HG02981 (cell line): ENCODE measurements around the gene AGPAT1.

Experiments used
- ATAC-seq: cut with Tn5 transposase; IDR thresholded peaks from one replicate; pipeline ENCODE4 v1.9.1; 2021; ENCODE audit warnings: mild to moderate bottlenecking, moderate library complexity; ENCODE audit not compliant: unreplicated experiment

The AGPAT1 gene

DNA sequence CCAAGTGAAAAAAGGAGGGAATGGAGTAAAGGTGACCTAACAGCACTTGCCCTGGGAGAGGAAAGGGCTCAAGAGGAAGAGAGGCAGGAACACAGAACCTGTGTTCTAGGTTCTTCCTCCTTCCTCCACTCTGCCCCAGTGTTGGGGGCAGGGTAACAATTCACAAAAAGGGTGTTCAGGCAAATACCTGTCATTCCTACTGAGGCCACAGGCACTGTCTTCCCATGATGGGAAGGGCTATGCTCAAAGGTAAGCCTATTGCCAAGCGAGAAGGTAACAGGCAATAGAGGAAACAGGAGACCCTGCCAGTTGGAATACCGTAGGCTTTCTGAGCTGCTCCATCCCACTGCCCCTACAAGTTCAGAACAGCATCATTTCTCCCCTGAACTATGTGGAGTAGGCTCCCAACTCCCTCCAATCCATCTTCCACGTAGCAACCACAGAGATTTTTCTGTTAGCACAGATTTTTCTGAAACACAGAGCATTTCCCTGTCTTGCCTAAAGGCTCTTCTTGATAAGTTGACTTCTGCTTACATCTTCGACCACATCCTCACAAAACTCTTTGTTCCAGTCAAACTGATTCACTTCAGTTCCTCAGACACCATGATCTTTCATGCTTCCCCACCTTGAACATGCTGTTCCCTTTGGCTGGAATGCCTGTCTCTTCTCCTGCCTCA, 2.7 kb downstream of the AGPAT1 start:
- ATAC-seq = no peak

DNA sequence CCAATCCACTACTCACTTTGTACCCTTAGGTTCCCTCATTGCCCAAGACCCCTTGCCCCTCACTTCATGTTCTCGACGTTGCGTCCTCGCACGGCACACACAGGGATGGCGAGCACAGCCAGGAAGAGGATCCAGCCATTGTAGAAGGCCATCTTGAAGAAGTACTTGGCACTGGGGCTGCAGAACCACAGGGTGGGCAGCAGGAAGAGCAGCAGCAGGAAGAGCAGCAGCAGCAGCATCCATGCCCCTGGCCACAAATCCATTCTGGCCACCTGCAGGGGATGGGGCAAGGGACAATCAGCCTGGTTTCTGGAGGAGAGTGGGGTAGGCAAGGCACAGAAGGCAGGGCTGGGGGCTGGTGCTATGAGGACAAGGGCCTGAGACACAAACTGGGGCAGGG, 4.7 kb downstream of the AGPAT1 start:
- ATAC-seq = no peak

DNA sequence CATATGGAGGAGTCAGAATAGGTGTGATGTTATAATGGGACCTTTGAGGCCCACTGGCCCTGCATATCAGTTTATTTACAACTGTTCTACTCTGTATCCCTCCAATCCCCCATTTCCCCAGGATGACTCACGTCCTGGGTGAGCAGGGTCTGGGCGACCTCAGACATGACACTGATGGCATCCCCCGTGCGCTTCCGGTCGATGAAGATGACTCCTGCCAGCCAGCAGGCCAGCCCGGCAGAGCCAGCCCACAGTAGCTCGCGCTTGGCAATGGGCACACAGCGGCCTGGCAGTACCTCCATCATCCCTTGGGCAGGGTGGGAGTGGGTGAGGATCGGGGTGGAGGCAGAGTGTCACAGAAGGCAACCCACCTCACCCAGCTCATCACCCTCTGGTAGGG, 5.6 kb downstream of the AGPAT1 start:
- ATAC-seq = no peak

DNA sequence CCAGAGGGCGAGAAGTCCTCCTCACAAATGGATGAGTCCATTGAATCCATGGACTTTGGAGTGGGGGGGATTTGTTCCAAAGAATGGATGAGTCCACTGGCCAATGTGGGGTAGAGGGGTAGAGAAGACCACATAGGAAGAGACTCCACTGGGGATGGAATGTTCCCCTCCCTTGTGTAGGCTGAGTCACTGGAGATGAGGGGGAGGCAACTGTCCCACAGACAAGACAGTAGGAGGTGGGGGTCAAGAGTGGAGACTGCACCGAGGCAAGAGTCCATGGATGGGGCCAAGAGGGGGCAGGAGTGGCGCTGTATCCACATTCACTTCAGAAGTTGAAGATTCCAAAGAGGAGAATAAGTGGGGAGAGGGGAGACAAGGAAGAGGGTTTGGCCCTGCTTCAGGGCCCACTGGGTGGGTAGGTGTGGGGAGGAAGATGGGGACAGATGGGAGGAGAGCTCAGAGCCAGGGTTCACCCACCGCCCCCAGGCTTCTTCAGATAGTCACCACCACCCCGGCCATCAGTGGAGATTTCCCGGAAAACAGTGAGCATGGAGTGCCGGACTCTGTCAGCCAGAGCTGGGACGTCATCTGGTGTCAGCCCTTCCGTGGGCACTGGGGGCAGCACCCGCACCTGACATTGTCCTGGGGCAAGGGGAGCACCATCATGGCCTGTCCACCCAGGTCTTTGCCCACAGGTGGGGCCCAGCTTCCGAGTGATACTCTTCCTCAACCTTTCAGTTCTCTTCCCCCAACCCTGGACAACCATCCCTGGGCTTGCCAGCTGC, 6.9 kb downstream of the AGPAT1 start:
- no peak for ATAC-seq

DNA sequence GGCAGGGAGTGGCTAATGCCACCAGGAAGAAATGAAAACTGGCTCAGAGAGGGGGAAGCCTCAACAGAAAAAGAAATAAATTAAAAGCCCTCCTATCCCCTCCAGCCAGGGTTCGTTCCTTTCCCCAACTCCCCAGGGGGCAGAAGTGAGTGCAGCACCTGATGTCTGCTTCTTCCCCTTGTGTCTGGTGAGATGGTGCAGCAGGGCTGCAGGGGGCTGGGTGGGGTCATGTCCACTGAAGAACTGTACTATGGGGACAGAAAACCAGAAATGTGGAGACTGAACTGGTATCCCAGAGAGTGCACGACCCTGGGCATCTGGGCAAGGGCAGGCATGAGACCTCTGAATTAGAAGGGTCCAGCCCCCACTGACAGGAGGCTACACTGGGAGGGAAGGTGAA, 7.5 kb downstream of the AGPAT1 start:
- no peak for ATAC-seq

DNA sequence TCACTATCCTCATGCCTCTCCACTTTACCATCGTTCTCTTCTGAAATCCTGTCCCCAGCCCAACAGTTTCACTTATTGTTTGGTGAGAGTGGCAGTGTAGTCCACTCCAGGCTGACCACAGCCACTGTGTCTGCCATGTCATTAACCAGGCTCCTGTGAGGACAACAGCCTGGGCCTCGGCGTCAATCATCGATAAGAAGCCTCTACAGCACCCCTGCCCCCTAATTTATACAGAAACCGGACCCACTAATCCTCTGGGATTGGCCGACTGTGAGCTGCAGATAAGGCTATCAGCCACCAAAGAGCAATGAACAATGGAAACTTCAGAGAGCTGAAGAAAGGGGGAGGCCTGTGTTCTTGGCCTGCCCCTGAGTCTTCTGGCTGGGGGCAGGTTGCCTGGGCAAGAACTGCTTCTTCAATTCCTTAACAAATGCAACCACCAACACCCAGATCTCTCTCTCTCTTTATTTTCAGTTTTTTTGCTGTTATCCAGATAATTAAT, 8.1 kb downstream of the AGPAT1 start:
- ATAC-seq = no peak

DNA sequence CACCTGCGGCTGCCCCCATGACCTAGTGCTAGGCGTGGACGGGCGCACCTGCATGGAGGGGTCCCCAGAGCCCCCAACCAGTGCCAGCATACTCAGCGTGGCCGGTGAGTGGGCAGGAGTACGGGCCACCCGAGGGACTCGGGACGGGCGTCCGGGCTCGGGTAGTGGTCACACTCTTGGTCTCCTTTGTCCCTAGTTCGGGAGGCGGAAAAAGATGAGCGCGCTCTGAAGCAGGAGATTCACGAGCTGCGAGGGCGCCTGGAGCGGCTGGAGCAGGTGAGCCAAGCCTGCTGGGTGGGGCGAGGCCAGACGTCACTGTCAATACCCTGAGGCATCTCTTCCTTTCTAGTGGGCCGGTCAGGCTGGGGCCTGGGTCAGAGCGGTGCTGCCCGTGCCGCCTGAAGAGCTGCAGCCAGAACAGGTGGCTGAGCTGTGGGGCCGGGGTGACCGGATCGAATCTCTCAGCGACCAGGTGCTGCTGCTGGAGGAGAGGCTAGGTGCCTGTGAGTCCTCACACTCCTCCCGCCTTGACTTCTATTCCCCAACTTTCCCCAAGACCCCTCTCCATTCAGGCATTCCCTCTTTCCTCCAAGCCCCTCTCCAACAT, 8.6 kb downstream of the AGPAT1 start:
- no peak for ATAC-seq

DNA sequence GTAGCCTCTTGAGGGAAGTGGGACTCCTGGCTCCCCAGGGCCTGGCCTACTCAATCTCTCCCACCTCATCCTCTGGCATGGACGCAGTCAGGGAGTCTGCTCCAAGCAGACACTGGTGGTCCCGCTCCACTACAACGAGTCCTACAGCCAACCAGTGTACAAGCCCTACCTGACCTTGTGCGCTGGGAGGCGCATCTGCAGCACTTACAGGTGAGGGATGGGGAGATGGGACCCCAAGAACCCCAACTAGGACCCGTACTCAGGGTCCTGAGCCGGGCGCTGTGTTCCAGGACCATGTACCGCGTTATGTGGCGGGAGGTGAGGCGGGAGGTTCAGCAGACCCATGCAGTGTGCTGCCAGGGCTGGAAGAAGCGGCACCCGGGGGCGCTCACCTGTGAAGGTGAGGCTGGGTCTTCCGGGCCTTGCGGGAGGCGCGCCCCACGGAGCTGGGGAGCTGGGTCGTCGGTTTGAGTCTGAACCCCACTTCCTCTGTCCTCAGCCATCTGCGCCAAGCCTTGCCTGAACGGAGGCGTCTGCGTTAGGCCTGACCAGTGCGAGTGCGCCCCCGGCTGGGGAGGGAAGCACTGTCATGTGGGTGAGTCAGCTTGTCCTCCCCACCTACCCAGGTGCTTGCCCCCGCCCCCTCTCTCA, 9.3 kb downstream of the AGPAT1 start:
- ATAC-seq = no peak

DNA sequence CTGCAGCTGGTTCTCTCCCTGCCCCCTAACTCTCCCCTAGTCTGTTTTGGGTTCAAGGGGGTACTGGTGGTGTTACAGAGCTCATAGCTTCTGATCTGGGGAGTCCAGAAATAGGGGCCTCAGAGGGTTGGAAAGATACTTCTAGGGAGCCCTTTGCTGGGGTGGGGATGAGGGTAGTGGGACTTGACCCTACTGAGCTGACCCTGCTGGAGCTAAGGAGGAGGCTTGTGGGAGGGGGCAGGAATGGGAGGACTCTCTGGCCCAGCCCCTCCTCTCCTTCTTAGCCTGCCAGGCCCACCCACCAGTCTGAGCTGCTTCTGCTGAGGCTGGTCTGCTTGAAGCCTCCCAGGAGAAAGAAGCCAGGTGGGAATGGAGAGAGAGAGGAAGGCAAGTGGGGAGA, 11.6 kb downstream of the AGPAT1 start, which contains the start of gene EGFL8:
Gene EGFL8 (plus strand): TSS at position 301 of the 400 bp plus-strand sequence. CDS start 1,571 bp downstream, outside the sequence.
- ATAC-seq = no peak

DNA sequence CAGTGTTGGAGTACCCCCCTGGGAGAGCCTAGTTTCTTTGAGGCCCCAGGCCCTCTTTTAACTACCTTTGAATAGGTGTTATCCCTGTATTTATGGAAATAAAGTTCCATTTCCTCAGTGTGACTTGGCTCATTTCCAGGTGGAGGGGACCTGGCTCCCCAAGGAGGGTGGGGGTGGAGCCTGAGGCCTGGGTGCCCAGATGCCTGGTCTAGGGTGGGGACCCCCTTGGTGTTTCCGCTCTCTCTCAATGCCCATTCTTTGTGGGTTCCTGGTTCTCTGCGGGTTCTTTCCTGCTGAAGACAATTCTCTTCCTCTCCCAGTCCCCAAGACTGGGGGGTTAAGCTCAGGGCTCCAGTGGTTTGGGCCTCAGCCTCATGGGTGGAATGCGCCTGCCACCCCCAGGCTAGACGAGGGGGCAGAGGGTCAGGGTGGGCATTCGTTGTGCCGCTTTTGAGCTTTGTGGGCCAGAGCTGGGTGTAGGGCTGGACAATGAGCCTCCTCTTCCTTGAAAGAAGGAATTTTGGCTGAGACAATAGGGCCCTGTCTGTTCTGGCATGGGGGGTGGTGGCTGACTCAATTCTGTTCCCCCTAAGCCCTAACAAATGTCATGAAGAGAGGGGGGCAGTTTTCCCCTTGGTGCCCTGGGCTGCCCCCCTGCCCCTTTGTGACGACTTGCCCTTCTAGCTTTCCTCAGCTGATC, 12.2 kb downstream of the AGPAT1 start:
- no peak for ATAC-seq

DNA sequence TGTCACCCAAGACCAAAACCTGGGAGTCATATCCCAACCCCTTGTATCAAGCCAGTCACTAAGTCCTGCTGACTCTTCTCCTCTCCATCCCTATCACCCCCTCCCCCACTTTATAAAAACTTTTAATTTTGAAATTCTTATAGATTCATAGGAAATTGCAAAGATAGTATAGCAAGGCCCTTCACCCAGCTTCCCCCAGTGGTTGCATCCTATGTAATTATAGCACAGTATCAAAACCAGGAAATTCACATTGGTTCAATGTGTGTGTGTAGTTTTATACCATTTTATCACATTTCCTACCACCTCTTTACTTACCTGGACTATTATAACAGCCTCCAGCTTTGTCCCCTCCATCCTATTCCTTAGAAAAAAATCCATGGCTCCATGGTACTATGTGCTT, 17.8 kb downstream of the AGPAT1 start:
- ATAC-seq = no peak

DNA sequence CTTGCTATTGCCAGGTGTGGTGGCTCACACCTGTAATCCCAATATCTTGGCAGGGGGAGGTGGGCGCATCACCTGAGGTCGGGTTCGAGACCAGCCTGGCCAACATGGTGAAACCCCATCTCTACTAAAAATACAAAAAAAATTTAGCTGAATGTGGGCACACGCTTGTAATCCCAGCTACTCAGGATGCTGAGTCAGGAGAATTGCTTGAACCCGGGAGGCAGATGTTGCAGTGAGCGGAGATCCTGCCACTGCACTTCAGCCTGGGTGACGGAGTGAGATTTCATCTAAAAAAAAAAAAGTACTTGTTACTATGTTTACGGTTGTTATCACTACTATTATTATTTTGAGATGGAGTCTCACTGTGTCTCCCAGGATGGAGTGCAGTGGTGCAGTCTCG, 19.0 kb downstream of the AGPAT1 start:
- ATAC-seq = no peak

DNA sequence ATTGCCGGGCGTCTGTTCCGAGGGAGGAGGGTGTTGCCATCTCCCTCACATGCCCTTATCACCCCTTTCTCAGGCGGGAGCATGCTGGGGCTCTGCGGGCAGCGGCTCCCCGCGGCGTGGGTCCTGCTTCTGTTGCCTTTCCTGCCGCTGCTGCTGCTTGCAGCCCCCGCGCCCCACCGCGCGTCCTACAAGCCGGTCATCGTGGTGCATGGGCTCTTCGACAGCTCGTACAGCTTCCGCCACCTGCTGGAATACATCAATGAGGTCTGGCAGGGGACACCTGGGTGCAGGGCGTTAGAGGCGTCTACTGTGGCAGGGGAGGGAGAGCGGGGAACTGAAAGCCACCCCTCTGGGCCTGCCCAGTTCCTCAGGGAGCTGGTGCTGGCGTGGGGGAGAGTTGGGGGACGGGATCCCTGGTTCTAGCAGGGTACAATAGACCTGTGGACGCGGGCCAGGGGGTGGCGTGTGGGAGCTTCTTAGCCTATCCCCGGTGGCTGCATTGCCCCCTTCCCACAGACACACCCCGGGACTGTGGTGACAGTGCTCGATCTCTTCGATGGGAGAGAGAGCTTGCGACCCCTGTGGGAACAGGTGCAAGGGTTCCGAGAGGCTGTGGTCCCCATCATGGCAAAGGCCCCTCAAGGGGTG, 21.2 kb downstream of the AGPAT1 start:
- no peak for ATAC-seq

DNA sequence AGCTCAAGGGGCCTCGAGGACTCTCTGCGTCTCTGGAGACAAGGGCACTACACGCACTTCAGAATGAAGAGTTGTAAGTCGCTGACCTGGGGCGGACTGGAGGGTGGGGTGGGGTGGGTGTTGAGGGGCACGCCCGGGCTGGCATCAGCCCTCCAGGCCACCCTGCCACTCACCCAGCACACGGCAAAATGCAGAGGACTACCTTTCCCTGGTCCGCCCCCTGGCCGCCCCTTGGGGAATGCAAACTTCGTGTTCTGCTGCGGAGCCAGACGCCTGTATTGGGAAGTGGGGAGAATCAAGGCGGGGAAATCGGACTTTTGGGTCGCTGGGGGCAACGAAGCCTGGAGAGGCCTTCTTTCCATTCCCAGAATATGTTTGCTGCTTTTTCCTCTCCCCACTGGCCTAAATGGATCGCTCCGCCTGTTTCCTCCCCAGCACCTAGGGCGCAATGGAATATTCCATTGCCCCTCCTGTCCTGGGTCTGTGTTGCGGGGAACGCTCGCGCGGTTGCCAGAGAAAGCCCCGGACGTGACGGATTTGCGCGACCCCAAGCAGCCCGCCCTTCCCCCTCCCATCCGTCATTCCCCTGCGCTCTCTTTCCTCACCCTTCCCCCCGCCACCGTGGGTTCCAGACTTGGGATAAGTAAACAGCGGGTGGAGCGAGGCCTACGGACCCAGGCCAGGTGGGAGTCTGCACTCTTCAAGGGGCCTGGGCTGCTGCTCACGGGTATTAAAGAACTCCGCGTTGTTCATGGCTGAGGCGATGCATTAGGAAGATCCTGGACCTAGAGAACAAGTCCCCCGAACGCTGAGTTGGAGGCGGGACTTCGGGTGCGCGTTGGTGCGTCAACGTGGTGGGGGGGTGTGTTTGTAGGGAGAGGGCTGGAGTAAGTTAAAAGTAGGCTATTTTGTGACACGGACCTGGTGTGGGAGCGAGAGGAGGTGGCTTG, 22.0 kb downstream of the AGPAT1 start, which contains the start of gene PPT2:
Gene PPT2 (plus strand): TSS at position 578 of the 950 bp plus-strand sequence. CDS start 454 bp downstream, outside the sequence.
- no peak for ATAC-seq

DNA sequence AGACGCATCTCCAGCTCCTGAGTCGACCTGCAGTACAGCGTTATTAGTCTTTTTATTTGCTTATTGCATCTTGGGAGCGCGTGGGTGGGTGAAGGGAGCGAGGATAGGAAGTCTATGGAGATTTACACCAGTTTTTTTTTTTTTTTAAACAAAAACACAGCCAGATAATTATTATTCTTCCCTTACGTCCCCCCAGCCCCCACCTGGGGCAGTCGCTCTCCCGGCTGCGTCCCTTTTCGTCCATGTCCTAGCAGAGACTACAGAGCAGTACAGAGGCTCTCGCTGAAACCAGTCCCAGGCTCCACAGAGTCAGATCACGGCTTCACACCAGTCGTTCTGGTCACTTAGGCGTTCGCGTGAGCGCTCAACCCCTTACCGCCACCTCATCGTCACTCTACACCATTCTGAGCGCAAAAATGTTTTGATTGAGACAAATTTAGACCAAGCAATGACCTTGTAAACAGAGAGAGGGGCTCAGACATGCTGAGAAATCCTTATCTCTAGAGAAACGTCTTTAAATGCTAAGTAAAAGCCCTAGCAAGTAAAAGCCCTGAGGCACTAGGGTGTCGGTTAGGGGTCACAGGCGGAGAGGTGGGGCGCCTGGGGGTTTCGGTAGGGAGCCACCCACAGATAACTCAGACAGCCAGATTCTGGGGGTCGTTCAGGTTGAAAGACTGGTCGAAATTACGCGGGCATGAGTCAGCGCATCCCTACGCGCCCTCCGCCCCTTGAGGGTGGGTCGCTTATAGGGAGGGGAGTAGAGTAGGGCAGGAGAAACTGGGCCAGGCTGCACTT, 22.9 kb downstream of the AGPAT1 start:
- ATAC-seq = no peak

DNA sequence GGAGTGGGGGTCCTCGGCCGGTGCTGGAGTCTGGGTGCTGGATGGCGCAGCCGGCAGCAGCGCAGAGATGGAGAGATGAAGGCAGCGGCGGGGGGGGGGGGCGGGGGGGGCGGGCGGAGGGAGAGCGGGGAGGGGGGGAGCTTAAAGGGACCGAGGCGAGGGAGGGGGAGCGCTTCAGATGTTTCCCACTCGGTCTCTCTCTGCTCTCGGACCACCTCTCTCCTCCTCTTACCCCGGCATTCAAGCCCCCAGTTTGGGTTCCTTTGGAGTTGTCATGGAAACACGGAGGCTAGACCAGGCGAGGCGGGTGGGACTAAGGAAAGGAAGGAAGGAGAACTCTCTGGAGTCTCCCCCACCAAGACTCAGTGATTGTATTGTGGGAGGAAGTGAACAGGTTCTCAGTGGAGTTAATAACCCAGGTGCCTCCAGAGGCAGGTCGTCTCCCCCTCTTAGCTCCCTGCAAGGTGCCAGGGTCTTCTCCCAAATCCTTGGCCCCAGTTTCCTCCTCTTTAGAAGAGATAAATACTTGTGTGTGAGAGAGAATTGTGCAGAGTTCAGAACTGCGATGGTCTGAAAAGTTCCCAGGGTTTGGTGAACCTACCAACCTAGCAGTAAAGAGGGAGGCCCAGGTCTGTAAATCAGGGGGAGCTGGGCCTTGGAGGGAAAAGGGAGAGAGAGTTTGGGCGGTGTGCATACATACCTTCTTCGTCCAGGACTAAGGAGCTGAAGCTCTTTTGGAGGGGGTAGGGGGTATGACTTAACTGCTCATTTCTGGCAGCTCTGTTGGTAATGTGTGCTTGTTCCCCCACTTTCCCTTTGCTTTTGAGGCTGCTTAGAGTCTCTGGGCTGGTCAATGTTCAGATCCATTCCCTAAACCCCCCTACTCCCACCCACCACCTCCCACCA, 23.8 kb downstream of the AGPAT1 start, which contains the start of gene PRRT1:
Gene PRRT1 (minus strand): TSS at position 77 of the 906 bp plus-strand sequence. CDS start 112 bp downstream, outside the sequence.
- ATAC-seq = no peak
